Transverse colon (tissue), 3 donors: ENCODE results near the gene BEST4.

Experiments used
- POLR2A ChIP-seq: fragments of 450-650 bp; IDR thresholded peaks from one replicate; pipeline ENCODE4 v1.6.1; 2016; ENCODE audit warnings: antibody characterized with exemption, mild to moderate bottlenecking, moderate library complexity
- POLR2AphosphoS5 ChIP-seq, 3 donors: sonication (generic); formaldehyde crosslinking; IDR thresholded peaks; one replicate each; pipeline ENCODE4 v1.6.1; 2016; ENCODE audit warnings: antibody characterized with exemption in 3 of 3

GRCh38 chr1:44747878-44748277 is 40.1 kb downstream of the BEST4 start:
- no peak for TF ChIP-seq POLR2AphosphoS5 (IDR thresholded peaks at IDR 0.05)
- no peak for TF ChIP-seq POLR2A
